GM03348 (cell line): Measurements from ENCODE around the gene IRGC.

Experiments
- DNase-seq: peaks from one replicate; pipeline ENCODE4 v3.0.0; 2012; ENCODE audit warnings: low spot score

IRGC gene

GRCh38 chr19:43754253-43754502 lies 38.3 kb downstream of the IRGC start:
- DNase-seq: no peak

GRCh38 chr19:43754503-43755255 lies 38.8 kb downstream of the IRGC start, which contains the start of gene SMG9:
TSS of gene SMG9 (minus strand) at chr19:43754962. CDS start at chr19:43750741, 4,221 bp downstream.
- peak; percentile 99 for DNase-seq

- peak; percentile 88 for DNase-seq
Observed at GRCh38 chr19:43755256-43755801, 39.5 kb downstream of the IRGC start.

GRCh38 chr19:43759515-43759914 lies 43.6 kb downstream of the IRGC start:
- DNase-seq: peak; percentile 73

- DNase-seq: no peak
Observed at GRCh38 chr19:43760941-43761340, 45.1 kb downstream of the IRGC start.

- no peak for DNase-seq
Observed at GRCh38 chr19:43762814-43763213, 46.9 kb downstream of the IRGC start.

- peak; percentile 42 for DNase-seq
Observed at GRCh38 chr19:43763473-43763939, 47.6 kb downstream of the IRGC start.

- peak; percentile 13 for DNase-seq
Observed at GRCh38 chr19:43764684-43765083, 48.8 kb downstream of the IRGC start.

GRCh38 chr19:43765109-43765876 lies 49.4 kb downstream of the IRGC start:
- peak; percentile 89 for DNase-seq

- no peak for DNase-seq
Observed at GRCh38 chr19:43766755-43767043, 50.8 kb downstream of the IRGC start.

GRCh38 chr19:43767316-43767715 lies 51.4 kb downstream of the IRGC start:
- no peak for DNase-seq

- no peak for DNase-seq
Observed at GRCh38 chr19:43767818-43768217, 51.9 kb downstream of the IRGC start.

- DNase-seq: no peak
Observed at GRCh38 chr19:43768273-43769050, 52.6 kb downstream of the IRGC start.

- no peak for DNase-seq
Observed at GRCh38 chr19:43769256-43769655, 53.4 kb downstream of the IRGC start.
